ENCODE measurements around the gene TSPOAP1. TPM values are rescaled to one million over a fixed set of nuclear protein-coding genes. Genes with fewer than 3 reads are reported as not detected.

Gene TSPOAP1
- total RNA-seq, 3 donors from 2014 or later: 2.6 to 42.1 (median 26.9) TPM

DNA sequence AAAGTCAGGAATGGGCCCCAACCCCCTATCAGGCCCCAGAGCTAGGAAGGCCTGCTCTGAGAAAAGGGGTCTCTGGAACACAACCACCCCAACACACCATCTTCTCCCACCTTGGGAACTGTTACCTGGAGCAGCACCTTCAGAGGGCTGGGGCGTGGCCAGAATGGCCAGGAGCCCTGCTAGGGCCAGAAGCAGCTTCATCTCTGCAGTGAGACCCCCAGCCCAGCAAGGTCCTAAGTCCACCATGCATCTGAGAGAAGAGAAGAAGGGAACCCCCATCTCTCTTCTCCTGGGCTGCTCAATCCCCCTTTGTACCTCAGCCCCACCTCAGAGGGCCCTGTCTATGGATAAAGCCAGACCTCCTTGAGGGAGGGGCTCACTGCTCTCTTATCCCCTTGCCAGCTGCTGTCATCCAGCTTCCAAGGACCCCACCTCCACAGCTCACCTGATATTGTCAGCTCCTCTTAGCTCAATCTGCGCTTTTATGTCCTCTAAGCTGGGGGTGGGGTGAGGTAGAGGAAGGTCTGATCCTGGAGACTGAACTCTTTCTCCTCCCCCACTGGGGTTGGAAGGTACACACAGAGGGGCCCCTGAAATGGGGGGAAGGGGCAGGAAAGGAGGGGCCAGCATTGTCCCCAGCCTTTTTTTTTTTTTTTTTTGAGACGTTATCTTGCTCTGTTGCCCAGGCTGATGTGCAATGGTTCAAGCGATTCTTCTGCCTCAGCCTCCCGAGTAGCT is 47.9 kb downstream of the TSPOAP1 start, which contains the start of gene MPO:
Gene MPO (minus strand): TSS at position 456 of the 738 bp plus-strand sequence. CDS start 177 bp downstream, at position 279.
- TF ChIP-seq POLR2AphosphoS5 (IDR thresholded peaks at IDR 0.05): no peak
- TF ChIP-seq POLR2A (IDR thresholded peaks at IDR 0.05): no peak
- TF ChIP-seq, protein P1, sequence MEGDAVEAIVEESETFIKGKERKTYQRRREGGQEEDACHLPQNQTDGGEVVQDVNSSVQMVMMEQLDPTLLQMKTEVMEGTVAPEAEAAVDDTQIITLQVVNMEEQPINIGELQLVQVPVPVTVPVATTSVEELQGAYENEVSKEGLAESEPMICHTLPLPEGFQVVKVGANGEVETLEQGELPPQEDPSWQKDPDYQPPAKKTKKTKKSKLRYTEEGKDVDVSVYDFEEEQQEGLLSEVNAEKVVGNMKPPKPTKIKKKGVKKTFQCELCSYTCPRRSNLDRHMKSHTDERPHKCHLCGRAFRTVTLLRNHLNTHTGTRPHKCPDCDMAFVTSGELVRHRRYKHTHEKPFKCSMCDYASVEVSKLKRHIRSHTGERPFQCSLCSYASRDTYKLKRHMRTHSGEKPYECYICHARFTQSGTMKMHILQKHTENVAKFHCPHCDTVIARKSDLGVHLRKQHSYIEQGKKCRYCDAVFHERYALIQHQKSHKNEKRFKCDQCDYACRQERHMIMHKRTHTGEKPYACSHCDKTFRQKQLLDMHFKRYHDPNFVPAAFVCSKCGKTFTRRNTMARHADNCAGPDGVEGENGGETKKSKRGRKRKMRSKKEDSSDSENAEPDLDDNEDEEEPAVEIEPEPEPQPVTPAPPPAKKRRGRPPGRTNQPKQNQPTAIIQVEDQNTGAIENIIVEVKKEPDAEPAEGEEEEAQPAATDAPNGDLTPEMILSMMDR (IDR thresholded peaks at IDR 0.05): no peak
- no peak for DNase-seq (ENCODE audit: low spot score in 2 of 2)
- intact Hi-C loops (cut with DNase I; ENCODE audit: low total_unique reads): no loop called here

DNA sequence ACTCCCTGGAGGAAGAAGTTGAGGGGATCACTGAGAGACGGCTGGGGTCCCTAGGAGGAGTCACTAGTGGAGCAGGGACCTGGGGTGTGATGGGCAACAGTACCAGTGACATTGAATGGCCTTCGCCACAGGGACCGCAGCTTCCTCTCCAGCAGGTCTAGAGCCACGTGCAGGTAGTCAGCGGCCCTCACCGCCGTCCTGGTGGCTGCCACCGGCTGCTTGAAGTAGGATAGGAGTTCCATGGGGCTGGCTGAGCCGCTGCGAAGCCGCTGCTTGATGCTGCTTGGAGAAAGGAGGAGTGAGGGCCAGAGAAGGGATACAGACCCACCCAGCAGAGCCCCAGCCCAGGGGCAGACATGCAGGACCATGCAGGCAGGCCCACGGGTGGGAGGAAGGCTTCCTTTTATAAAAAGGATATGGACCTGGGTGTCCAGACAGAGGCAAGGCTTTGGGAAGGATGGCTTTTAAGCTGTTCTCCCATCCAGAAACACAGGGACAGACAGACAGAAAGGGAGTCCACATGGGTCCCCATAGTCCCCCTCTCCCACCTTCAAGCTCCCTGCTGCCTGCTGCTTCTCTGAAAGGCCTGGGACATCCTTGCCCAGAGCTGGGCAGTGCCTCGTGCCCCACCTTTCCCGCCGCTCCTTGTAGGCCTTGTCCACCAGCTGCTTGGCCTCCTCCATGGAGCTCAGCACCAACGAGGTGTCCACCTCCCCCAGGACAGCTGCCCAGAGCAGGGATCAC is 48.7 kb downstream of the TSPOAP1 start:
- Histone ChIP-seq H3K9me3 (no peaks in the 10 kb centered on the region), H3K36me3 (no peaks in the 10 kb centered on the region), H3K4me3 (peak overlapping the region in 2 of 3 donors; percentile 40 to 64), H3K27ac (no peak overlapping the region), H3K4me1 (peaks cover 0 to 6% of the 10 kb centered on the region in 2 donors), H3K27me3 (peaks cover 0 to 10% of the 10 kb centered on the region in 2 donors)
- TF ChIP-seq, protein P1 (IDR thresholded peaks at IDR 0.05): no peak
- TF ChIP-seq POLR2A (IDR thresholded peaks at IDR 0.05) (no peak), POLR2AphosphoS5 (IDR thresholded peaks at IDR 0.05) (no peak)
- DNase-seq (ENCODE audit: low spot score in 2 of 2): no peak
- intact Hi-C loops (cut with DNase I; ENCODE audit: low total_unique reads): no loop called here

More for the DNA sequence above, 47.9 kb downstream of the TSPOAP1 start, which contains the start of gene MPO:
- Histone ChIP-seq H3K4me3 (peak within 1 kb of the TSS in 1 of 3 donors; percentile 64), H3K27me3 (peaks cover 0 to 10% of the 10 kb centered on the region in 2 donors), H3K9me3 (no peaks in the 10 kb centered on the region), H3K4me1 (peaks cover 0 to 6% of the 10 kb centered on the region in 2 donors), H3K36me3 (no peaks in the 10 kb centered on the region), H3K27ac (no peak within 1 kb of the TSS)

DNA sequence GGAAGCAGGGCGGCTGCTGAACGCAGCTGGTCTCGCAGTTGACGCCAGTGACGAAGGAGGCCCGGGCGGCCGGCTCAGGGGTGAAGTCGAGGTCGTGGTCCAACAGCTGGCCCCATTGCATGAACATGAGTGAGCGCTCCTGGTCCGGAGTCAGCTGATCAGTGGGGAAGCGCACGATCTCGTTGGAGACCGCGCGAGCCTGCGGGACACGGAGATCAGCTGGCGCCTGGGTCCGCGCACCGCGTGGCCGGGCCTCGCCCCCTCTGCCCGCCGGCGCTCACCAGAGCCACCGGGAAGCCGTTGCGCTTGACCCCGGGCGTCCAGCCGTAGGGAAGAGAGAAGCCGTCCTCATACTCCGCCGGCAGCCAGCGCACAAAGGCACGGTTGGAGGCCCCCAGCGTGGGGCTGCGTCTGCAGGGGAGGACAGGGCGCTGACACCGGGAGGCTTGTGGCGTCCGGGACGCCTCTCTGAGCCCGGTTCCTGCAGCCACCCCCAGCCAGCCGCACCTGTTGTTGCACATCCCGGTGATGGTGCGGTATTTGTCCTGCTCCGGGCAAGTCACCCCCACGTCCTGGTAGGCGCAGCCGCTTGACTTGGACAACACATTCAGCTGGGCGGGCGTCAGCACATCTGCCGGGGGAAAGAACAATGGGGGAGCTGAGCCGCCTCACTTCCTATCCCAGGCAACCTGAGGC is 49.4 kb downstream of the TSPOAP1 start:
- H3K4me1 ChIP-seq: peaks cover 0 to 6% of the 10 kb centered on the region in 2 donors
- H3K36me3 ChIP-seq: no peaks in the 10 kb centered on the region
- intact Hi-C loops (cut with DNase I; ENCODE audit: low total_unique reads): no loop called here
- H3K27me3 ChIP-seq: peaks cover 0 to 10% of the 10 kb centered on the region in 2 donors
- H3K9me3 ChIP-seq: no peaks in the 10 kb centered on the region
- no peak overlapping the region for H3K27ac ChIP-seq
- H3K4me3 ChIP-seq: peak overlapping the region in 2 of 3 donors; percentile 40 to 64
- DNase-seq (ENCODE audit: low spot score in 2 of 2): no peak
- TF ChIP-seq POLR2A (IDR thresholded peaks at IDR 0.05): no peak
- no peak for TF ChIP-seq POLR2AphosphoS5 (IDR thresholded peaks at IDR 0.05)
- TF ChIP-seq, protein P1 (IDR thresholded peaks at IDR 0.05): no peak

DNA sequence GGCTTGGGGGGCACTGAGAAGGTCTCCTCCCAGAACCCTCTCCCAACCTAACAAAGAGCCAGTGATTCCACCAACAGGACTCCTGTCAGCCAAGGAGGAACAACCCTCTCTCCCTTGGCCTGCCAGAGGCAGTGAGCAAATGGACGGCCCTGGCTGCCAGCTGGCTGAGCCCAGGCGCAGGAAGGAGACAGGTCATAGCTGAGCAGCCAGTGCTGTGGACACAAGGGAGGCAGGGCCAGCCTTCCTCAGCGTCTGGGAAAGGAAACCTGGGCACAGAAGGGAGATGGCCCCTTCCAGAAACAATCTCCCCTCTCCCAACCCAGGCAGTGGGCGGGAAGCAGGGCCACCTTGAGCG is 50.0 kb downstream of the TSPOAP1 start:
- Histone ChIP-seq H3K9me3 (no peaks in the 10 kb centered on the region), H3K4me1 (peaks cover 0 to 6% of the 10 kb centered on the region in 2 donors), H3K27ac (no peak overlapping the region), H3K4me3 (peak overlapping the region in 2 of 3 donors; percentile 40 to 64), H3K36me3 (no peaks in the 10 kb centered on the region), H3K27me3 (peaks cover 0 to 10% of the 10 kb centered on the region in 2 donors)
- DNase-seq (ENCODE audit: low spot score in 2 of 2): no peak
- TF ChIP-seq, protein P1 (IDR thresholded peaks at IDR 0.05): no peak
- TF ChIP-seq POLR2AphosphoS5 (IDR thresholded peaks at IDR 0.05) (no peak), POLR2A (IDR thresholded peaks at IDR 0.05) (no peak)
- intact Hi-C loops (cut with DNase I; ENCODE audit: low total_unique reads): no loop called here
